H9 (cell line): Measurements from ENCODE around the gene ATG7. TPM values are rescaled to one million over a fixed set of nuclear protein-coding genes. Genes with fewer than 3 reads are reported as not detected.

Experiments
- DNase-seq: peaks from one replicate; pipeline ENCODE4 v3.0.0-alpha.2; 2017
- H2AFZ ChIP-seq: one replicate; pipeline ENCODE4 v1.6.1; 2013; ENCODE audit warnings: mild to moderate bottlenecking, low read length, control low read depth, moderate library complexity
- H2AK5ac ChIP-seq: 2 replicates; pipeline ENCODE4 v1.6.1; 2013; ENCODE audit warnings: low read length, control low read depth, mixed read lengths; ENCODE audit not compliant: insufficient read length
- H2BK120ac ChIP-seq: one replicate; pipeline ENCODE4 v1.6.1; 2013; ENCODE audit warnings: low read depth, mild to moderate bottlenecking, low read length, control low read depth, inconsistent platforms; ENCODE audit not compliant: poor library complexity, severe bottlenecking
- H2BK12ac ChIP-seq: 2 replicates; pipeline ENCODE4 v1.6.1; 2013; ENCODE audit warnings: low read length, control low read depth, mixed read lengths, low read depth; ENCODE audit not compliant: insufficient read length
- H2BK15ac ChIP-seq: 2 replicates; pipeline ENCODE4 v1.6.1; 2013; ENCODE audit warnings: low read depth, low read length, control low read depth
- H2BK20ac ChIP-seq: one replicate; pipeline ENCODE4 v1.6.1; 2013; ENCODE audit warnings: low read depth, mild to moderate bottlenecking, low read length, control low read depth, inconsistent platforms; ENCODE audit not compliant: poor library complexity, severe bottlenecking
- H2BK5ac ChIP-seq: 2 replicates; pipeline ENCODE4 v1.6.1; 2013; ENCODE audit warnings: low read length, control low read depth, mixed read lengths; ENCODE audit not compliant: insufficient read length
- H3K14ac ChIP-seq: 2 replicates; pipeline ENCODE4 v1.6.1; 2013; ENCODE audit warnings: low read length, control low read depth; ENCODE audit not compliant: insufficient read depth
- H3K18ac ChIP-seq: 2 replicates; pipeline ENCODE4 v1.6.1; 2013; ENCODE audit warnings: low read depth, mild to moderate bottlenecking, mixed read lengths, low read length, control low read depth; ENCODE audit not compliant: insufficient read length
- H3K23ac ChIP-seq: 2 replicates; pipeline ENCODE4 v1.6.1; 2013; ENCODE audit warnings: low read length, control low read depth, mixed read lengths, low read depth; ENCODE audit not compliant: insufficient read length
- H3K23me2 ChIP-seq: 2 replicates; pipeline ENCODE4 v1.6.1; 2013; ENCODE audit warnings: low read depth, mild to moderate bottlenecking, mixed read lengths, low read length, control low read depth; ENCODE audit not compliant: insufficient read length, poor library complexity, severe bottlenecking
- H3K27ac ChIP-seq: 2 replicates; pipeline ENCODE4 v1.5.1; 2013; ENCODE audit warnings: low read length, control low read depth, mixed read lengths, low read depth; ENCODE audit not compliant: insufficient read length
- H3K27me3 ChIP-seq: 2 replicates; pipeline ENCODE4 v1.6.1; 2013; ENCODE audit warnings: low read length, control low read depth, inconsistent platforms; ENCODE audit not compliant: insufficient read depth
- H3K4ac ChIP-seq: 2 replicates; pipeline ENCODE4 v1.6.1; 2013; ENCODE audit warnings: low read depth, mild to moderate bottlenecking, control low read depth, inconsistent platforms, low read length, moderate library complexity
- H3K4me1 ChIP-seq: 2 replicates; pipeline ENCODE4 v1.6.1; 2013; ENCODE audit warnings: low read length, control low read depth, inconsistent platforms; ENCODE audit not compliant: insufficient read depth
- H3K4me2 ChIP-seq: 2 replicates; pipeline ENCODE4 v1.6.1; 2013; ENCODE audit warnings: low read length, control low read depth, mixed read lengths; ENCODE audit not compliant: insufficient read length, insufficient read depth
- H3K56ac ChIP-seq: 2 replicates; pipeline ENCODE4 v1.6.1; 2013; ENCODE audit warnings: low read depth, mild to moderate bottlenecking, mixed read lengths, low read length, control low read depth; ENCODE audit not compliant: insufficient read length
- H3K79me1 ChIP-seq: 2 replicates; pipeline ENCODE4 v1.6.1; 2013; ENCODE audit warnings: low read depth, mild to moderate bottlenecking, moderate library complexity, low read length, control low read depth, inconsistent platforms; ENCODE audit not compliant: insufficient read depth, poor library complexity, severe bottlenecking
- H3K79me2 ChIP-seq: 2 replicates; pipeline ENCODE4 v1.6.1; 2013; ENCODE audit warnings: low read length, control low read depth, inconsistent platforms; ENCODE audit not compliant: insufficient read depth
- H3K9ac ChIP-seq: 2 replicates; pipeline ENCODE4 v1.6.1; 2013; ENCODE audit warnings: low read length, control low read depth, mixed read lengths; ENCODE audit not compliant: insufficient read length; ENCODE audit errors: extremely low read depth
- H3K9me3 ChIP-seq: one replicate; pipeline ENCODE4 v1.6.1; 2013; ENCODE audit warnings: low read depth, low read length, inconsistent platforms; ENCODE audit not compliant: control insufficient read depth
- H3T11ph ChIP-seq: one replicate; pipeline ENCODE4 v1.6.1; 2013; ENCODE audit warnings: mild to moderate bottlenecking, low read length, control low read depth, inconsistent platforms
- H4K20me1 ChIP-seq: one replicate; pipeline ENCODE4 v1.6.1; 2013; ENCODE audit not compliant: control insufficient read depth, insufficient read length, insufficient read depth
- H4K5ac ChIP-seq: 2 replicates; pipeline ENCODE4 v1.6.1; 2013; ENCODE audit warnings: low read depth, mild to moderate bottlenecking, mixed read lengths, low read length, control low read depth; ENCODE audit not compliant: insufficient read length
- H4K8ac ChIP-seq: replicated peaks from 2 replicates; pipeline ENCODE4 v1.6.1; 2013; ENCODE audit warnings: low read length, control low read depth, mixed read lengths, low read depth; ENCODE audit not compliant: insufficient read length
- H4K91ac ChIP-seq: 2 replicates; pipeline ENCODE4 v1.6.1; 2013; ENCODE audit warnings: low read depth, mild to moderate bottlenecking, moderate library complexity, mixed read lengths, low read length, control low read depth; ENCODE audit not compliant: insufficient read length
- H3K27ac Mint-ChIP-seq, 3 experiments: 2 replicates in 2 of 3; 3 replicates in 1 of 3; pipeline ENCODE4 v1.8.0; 2020 to 2021; ENCODE audit warnings: mixed read lengths in 3 of 3, mild to moderate bottlenecking in 1 of 3, moderate library complexity in 1 of 3
- H3K27me3 Mint-ChIP-seq: 2 replicates; pipeline ENCODE4 v1.8.0; 2021; ENCODE audit warnings: low read depth, mild to moderate bottlenecking, moderate library complexity, mixed read lengths
- H3K36me3 Mint-ChIP-seq, 3 experiments: 2 replicates in 2 of 3; 3 replicates in 1 of 3; pipeline ENCODE4 v1.8.0; 2020 to 2021; ENCODE audit warnings: low read depth in 3 of 3, mixed read lengths in 3 of 3; ENCODE audit not compliant: insufficient read depth in 1 of 3
- H3K4me1 Mint-ChIP-seq, 2 experiments: 2 replicates each; pipeline ENCODE4 v1.8.0; 2020; ENCODE audit warnings: mixed read lengths in 2 of 2
- H3K4me3 Mint-ChIP-seq, 2 experiments: 2 replicates in 1 of 2; 3 replicates in 1 of 2; pipeline ENCODE4 v1.8.0; 2020 to 2021; ENCODE audit warnings: mild to moderate bottlenecking in 2 of 2, mixed read lengths in 2 of 2, moderate library complexity in 1 of 2
- H3K9me3 Mint-ChIP-seq, 2 experiments: 2 replicates in 1 of 2; 3 replicates in 1 of 2; pipeline ENCODE4 v1.8.0; 2020; ENCODE audit warnings: mild to moderate bottlenecking in 2 of 2, mixed read lengths in 2 of 2, moderate library complexity in 1 of 2
- CTCF ChIP-seq: fragments of 200-600 bp; sonication (generic); conservative IDR thresholded peaks from 3 replicates; pipeline ENCODE4 v1.8.0; 2021; ENCODE audit warnings: antibody characterized with exemption, mild to moderate bottlenecking
- WGBS: extraction: QIAGEN DNeasy Blood & Tissue Kit; methylation state at CpG from one replicate; pipeline ENCODE4 v1.1.7; 2013; ENCODE audit warnings: missing lambda C conversion rate, low lambda C conversion rate, mixed read lengths; ENCODE audit not compliant: insufficient read length; ENCODE audit errors: extremely low coverage; 5-methylcytosine and 5-hydroxymethylcytosine counted together
- total RNA-seq: library from RNA; stranded (reverse); gene quantifications from 2 replicates; pipeline ENCODE4 v1.2.1, GENCODE V29; 2021

Gene ATG7
- total RNA-seq, 1 experiment from 2014 or later: 17.9 TPM

DNA sequence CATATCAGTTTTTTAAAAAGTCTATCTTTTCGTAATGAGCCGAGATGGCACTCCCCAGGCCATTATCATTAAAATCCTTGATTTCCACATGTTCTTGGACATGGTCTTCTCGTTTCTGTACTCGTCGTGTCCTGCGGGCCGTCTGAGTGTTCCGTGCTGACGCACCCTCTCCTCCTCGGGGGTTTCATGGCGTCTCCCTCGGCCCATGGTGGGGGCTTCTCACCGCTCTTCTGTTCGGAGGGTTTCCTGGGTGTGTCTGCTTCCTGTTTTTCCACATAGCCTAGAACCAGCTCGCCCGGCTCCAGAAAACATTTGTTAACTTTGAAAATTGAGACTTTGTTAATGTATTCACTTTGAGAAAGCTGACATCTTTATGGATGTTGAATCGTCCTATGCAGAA is 278.8 kb downstream of the ATG7 start:
- Mint-ChIP-seq H3K4me1 (no peaks in the 10 kb centered on the region), H3K4me3 (no peak overlapping the region), H3K27me3 (no peaks in the 10 kb centered on the region), H3K36me3 (peaks cover 2 to 24% (median 18%) of the 10 kb centered on the region in 3 experiments; a peak in 5 of 7 replicates), H3K27ac (no peak overlapping the region), H3K9me3 (peaks cover 0 to 2% of the 10 kb centered on the region in 2 experiments; a peak in 3 of 5 replicates)
- Histone ChIP-seq H3K18ac (no peak overlapping the region), H2AK5ac (no peak overlapping the region), H2BK5ac (no peak overlapping the region), H3K14ac (no peak overlapping the region), H2AFZ (no peak overlapping the region), H3K4me2 (no peak overlapping the region), H3K23me2 (no peaks in the 10 kb centered on the region), H3T11ph (no peak overlapping the region), H2BK120ac (no peak overlapping the region), H4K20me1 (no peaks in the 10 kb centered on the region), H2BK20ac (no peak overlapping the region), H3K27ac (no peak overlapping the region), H3K27me3 (no peaks in the 10 kb centered on the region), H3K9ac (no peak overlapping the region), H4K5ac (no peak overlapping the region), H3K79me2 (no peaks in the 10 kb centered on the region), H3K9me3 (no peaks in the 10 kb centered on the region), H3K23ac (no peak overlapping the region), H2BK12ac (no peak overlapping the region), H2BK15ac (no peak overlapping the region), H4K8ac (no peak overlapping the region), H3K4me1 (no peaks in the 10 kb centered on the region), H3K4ac (no peak overlapping the region), H4K91ac (no peak overlapping the region), H3K79me1 (peaks cover 3% of the 10 kb centered on the region), H3K56ac (no peak overlapping the region)
- no CpG with 5 or more reads among the region's 17 CpGs for WGBS
- DNase-seq: no peak
- no peak for TF ChIP-seq CTCF
